ENCODE data around the gene BATF. TPM values are rescaled to one million over a fixed set of nuclear protein-coding genes. Genes with fewer than 3 reads are reported as not detected.

The BATF gene
- not detected in 5 replicates for total RNA-seq (2022; extraction: Qiagen RNA extraction; ENCODE audit: low read depth)

GRCh38 chr14:75522224-75522982 is at the start of gene BATF:
Gene BATF, plus strand, starts transcription at chr14:75522469. Its CDS starts 214 bp downstream, at chr14:75522683.

GRCh38 chr14:75578102-75578785 is 56.0 kb downstream of the BATF start, which contains the start of gene FLVCR2:
Gene FLVCR2, plus strand, starts transcription at chr14:75578620. Its CDS starts 353 bp downstream, at chr14:75578973.

Other genes starting within 250 kb of the BATF start
- gene FOS, start 243.6 kb upstream of the BATF start, total RNA-seq (2022; extraction: Qiagen RNA extraction; ENCODE audit: low read depth) = 6.9 to 11.8 TPM (median 9.8 TPM) in 5 replicates
- 26.0 to 44.2 TPM (median 38.3 TPM) in 5 replicates for gene JDP2, start 94.4 kb upstream of the BATF start, total RNA-seq (2022; extraction: Qiagen RNA extraction; ENCODE audit: low read depth)
- gene FLVCR2, start 56.2 kb downstream of the BATF start, total RNA-seq (2022; extraction: Qiagen RNA extraction; ENCODE audit: low read depth) = 7.8 to 9.2 TPM (median 8.6 TPM) in 5 replicates
- 14.9 to 17.3 TPM (median 15.9 TPM) in 5 replicates for gene ERG28, start 138.4 kb downstream of the BATF start, total RNA-seq (2022; extraction: Qiagen RNA extraction; ENCODE audit: low read depth)
- gene TTLL5, start 138.8 kb downstream of the BATF start, total RNA-seq (2022; extraction: Qiagen RNA extraction; ENCODE audit: low read depth) = 12.7 to 14.5 TPM (median 13.7 TPM) in 5 replicates